ENCODE data around the gene FZR1. TPM values are rescaled to one million over a fixed set of nuclear protein-coding genes. Genes with fewer than 3 reads are reported as not detected.

Gene FZR1
- total and polyA plus RNA-seq, 9 of the 15 experiments (the other 6 are each of a cell fraction or from before 2014, with no cell fraction given) = 0.18 to 48.0 (median 22.2) TPM

- TF ChIP-seq, protein P1, sequence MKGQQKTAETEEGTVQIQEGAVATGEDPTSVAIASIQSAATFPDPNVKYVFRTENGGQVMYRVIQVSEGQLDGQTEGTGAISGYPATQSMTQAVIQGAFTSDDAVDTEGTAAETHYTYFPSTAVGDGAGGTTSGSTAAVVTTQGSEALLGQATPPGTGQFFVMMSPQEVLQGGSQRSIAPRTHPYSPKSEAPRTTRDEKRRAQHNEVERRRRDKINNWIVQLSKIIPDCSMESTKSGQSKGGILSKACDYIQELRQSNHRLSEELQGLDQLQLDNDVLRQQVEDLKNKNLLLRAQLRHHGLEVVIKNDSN (CRISPR knock-in tag; IDR thresholded peaks at IDR 0.05) = peak; percentile 64
- TF ChIP-seq, protein P2, sequence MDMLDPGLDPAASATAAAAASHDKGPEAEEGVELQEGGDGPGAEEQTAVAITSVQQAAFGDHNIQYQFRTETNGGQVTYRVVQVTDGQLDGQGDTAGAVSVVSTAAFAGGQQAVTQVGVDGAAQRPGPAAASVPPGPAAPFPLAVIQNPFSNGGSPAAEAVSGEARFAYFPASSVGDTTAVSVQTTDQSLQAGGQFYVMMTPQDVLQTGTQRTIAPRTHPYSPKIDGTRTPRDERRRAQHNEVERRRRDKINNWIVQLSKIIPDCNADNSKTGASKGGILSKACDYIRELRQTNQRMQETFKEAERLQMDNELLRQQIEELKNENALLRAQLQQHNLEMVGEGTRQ (CRISPR knock-in tag; IDR thresholded peaks at IDR 0.05) = 0 out of 2 replicates have a peak, but pooled peaks have one; percentile 8
- TF ChIP-seq TCF15 (CRISPR knock-in tag; IDR thresholded peaks at IDR 0.05) (no peak), ZBTB5 (IDR thresholded peaks at IDR 0.05) (no peak), PCBP1 (IDR thresholded peaks at IDR 0.05; ENCODE audit: low read depth, low read length, poor library complexity, severe bottlenecking) (no peak), ZBTB8A (IDR thresholded peaks at IDR 0.05; ENCODE audit: partially characterized antibody) (no peak), PHF21A (IDR thresholded peaks at IDR 0.05; ENCODE audit: borderline replicate concordance, low read depth) (no peak), KLF16 (IDR thresholded peaks at IDR 0.05) (no peak), ZBTB7A (IDR thresholded peaks at IDR 0.05; ENCODE audit: borderline replicate concordance, control insufficient read depth, low read depth, low read length) (no peak), ZHX1 (conservative IDR thresholded peaks at IDR 0.05; ENCODE audit: low read length) (no peak), ELF1 (tag; IDR thresholded peaks at IDR 0.05) (no peak), STAT5A (IDR thresholded peaks at IDR 0.05; ENCODE audit: borderline replicate concordance, low read length) (no peak), LARP7 (IDR thresholded peaks at IDR 0.05) (no peak), POLR2H (tag; IDR thresholded peaks at IDR 0.05; ENCODE audit: low read depth) (no peak), SRSF3 (IDR thresholded peaks at IDR 0.05; ENCODE audit: insufficient read depth, low read length) (no peak), TRIM28 (IDR thresholded peaks at IDR 0.05) (no peak), LEF1 (IDR thresholded peaks at IDR 0.05) (peak; percentile 60; the same call in 1 of the 2 replicates), RBM22 (IDR thresholded peaks at IDR 0.05; ENCODE audit: low read depth, low read length, poor library complexity, severe bottlenecking) (no peak)
- TF ChIP-seq, protein P3, sequence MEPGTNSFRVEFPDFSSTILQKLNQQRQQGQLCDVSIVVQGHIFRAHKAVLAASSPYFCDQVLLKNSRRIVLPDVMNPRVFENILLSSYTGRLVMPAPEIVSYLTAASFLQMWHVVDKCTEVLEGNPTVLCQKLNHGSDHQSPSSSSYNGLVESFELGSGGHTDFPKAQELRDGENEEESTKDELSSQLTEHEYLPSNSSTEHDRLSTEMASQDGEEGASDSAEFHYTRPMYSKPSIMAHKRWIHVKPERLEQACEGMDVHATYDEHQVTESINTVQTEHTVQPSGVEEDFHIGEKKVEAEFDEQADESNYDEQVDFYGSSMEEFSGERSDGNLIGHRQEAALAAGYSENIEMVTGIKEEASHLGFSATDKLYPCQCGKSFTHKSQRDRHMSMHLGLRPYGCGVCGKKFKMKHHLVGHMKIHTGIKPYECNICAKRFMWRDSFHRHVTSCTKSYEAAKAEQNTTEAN (CRISPR knock-in tag; IDR thresholded peaks at IDR 0.05) = no peak
Measured at GRCh38 chr19:3521104-3521445, 15.0 kb downstream of the FZR1 start (continued).
